ENCODE measurements around the gene KRTAP10-7.

GRCh38 chr21:44615466-44615865 is 15.1 kb downstream of the KRTAP10-7 start:
- no peak for TF ChIP-seq CTCF (IDR thresholded peaks at IDR 0.05)
- no peak for TF ChIP-seq POLR2A (IDR thresholded peaks at IDR 0.05)
